Activated B cell treated with CpG ODN at 0.5 μM for 24 hours (primary cell): ENCODE data around the gene ARHGAP5. TPM values are rescaled to one million over a fixed set of nuclear protein-coding genes. Genes with fewer than 3 reads are reported as not detected.

Experiments
- ATAC-seq: fragments of 200-7000 bp; cut with Tn5 transposase; one replicate; pipeline ENCODE4 v1.10.0; 2021; ENCODE audit warnings: low read depth, mild to moderate bottlenecking, moderate library complexity
- CTCF ChIA-PET: fragments of 350-600 bp; sonication (Branson Sonifier 250); formaldehyde crosslinking; loops from one replicate; lab custom pipeline; 2021; ENCODE audit warnings: antibody characterized with exemption; lab: Charles Lee
- POLR2A ChIA-PET: fragments of 350-600 bp; sonication (Branson Sonifier 250); formaldehyde crosslinking; loops from one replicate; lab custom pipeline; 2021; ENCODE audit warnings: antibody characterized with exemption; lab: Charles Lee
- DNase-seq: peaks from one replicate; pipeline ENCODE4 v3.0.0; 2022
- H3K27ac Mint-ChIP-seq: one replicate; pipeline ENCODE4 v1.8.0; 2020; ENCODE audit warnings: mixed read lengths
- H3K27me3 Mint-ChIP-seq: one replicate; pipeline ENCODE4 v1.8.0; 2021; ENCODE audit warnings: mixed read lengths
- H3K36me3 Mint-ChIP-seq: one replicate; pipeline ENCODE4 v1.8.0; 2021; ENCODE audit warnings: low read depth, mixed read lengths
- H3K4me1 Mint-ChIP-seq: one replicate; pipeline ENCODE4 v1.8.0; 2021; ENCODE audit warnings: mixed read lengths
- H3K4me3 Mint-ChIP-seq: one replicate; pipeline ENCODE4 v1.8.0; 2020; ENCODE audit warnings: mild to moderate bottlenecking, mixed read lengths
- H3K9me3 Mint-ChIP-seq: one replicate; pipeline ENCODE4 v1.8.0; 2020; ENCODE audit warnings: mixed read lengths
- intact Hi-C: fragments of 100-400 bp; cut with micrococcal nuclease; formaldehyde crosslinking; loops from one replicate; pipeline ENCODE4 v1.15.1; 2024
- total RNA-seq: library from RNA; stranded (reverse); gene quantifications from 2 replicates; pipeline ENCODE4 v1.2.3, GENCODE V29; 2022
- TF ChIP-seq, protein P1 (sequence below): fragments of 200-600 bp; IDR thresholded peaks from one replicate; pipeline ENCODE4 v1.8.0; 2022; ENCODE audit warnings: antibody characterized with exemption, mild to moderate bottlenecking

The ARHGAP5 gene
- total RNA-seq, 1 donor from 2014 or later: 54.4 TPM

GRCh38 chr14:32197919-32198318 is 120.8 kb downstream of the ARHGAP5 start:
- peaks cover 6% of the 10 kb centered on the region for H3K36me3 Mint-ChIP-seq
- intact Hi-C loops: loop anchor here (1.0 kb wide), 1 partner anchor 22 kb away; no protein-coding TSS in a partner anchor
- no peak for DNase-seq
- H3K9me3 Mint-ChIP-seq: no peaks in the 10 kb centered on the region
- ATAC-seq: no peak
- TF ChIP-seq, protein P1, sequence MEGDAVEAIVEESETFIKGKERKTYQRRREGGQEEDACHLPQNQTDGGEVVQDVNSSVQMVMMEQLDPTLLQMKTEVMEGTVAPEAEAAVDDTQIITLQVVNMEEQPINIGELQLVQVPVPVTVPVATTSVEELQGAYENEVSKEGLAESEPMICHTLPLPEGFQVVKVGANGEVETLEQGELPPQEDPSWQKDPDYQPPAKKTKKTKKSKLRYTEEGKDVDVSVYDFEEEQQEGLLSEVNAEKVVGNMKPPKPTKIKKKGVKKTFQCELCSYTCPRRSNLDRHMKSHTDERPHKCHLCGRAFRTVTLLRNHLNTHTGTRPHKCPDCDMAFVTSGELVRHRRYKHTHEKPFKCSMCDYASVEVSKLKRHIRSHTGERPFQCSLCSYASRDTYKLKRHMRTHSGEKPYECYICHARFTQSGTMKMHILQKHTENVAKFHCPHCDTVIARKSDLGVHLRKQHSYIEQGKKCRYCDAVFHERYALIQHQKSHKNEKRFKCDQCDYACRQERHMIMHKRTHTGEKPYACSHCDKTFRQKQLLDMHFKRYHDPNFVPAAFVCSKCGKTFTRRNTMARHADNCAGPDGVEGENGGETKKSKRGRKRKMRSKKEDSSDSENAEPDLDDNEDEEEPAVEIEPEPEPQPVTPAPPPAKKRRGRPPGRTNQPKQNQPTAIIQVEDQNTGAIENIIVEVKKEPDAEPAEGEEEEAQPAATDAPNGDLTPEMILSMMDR: no peak
- ChIA-PET POLR2A (no interaction called here), CTCF (interaction anchor here (1.7 kb wide), 1 partner anchor 57 kb away, joined by 4 read pairs; no protein-coding TSS in a partner anchor)
- no peak overlapping the region for H3K4me3 Mint-ChIP-seq
- H3K27ac Mint-ChIP-seq: no peak overlapping the region
- H3K4me1 Mint-ChIP-seq: peaks cover 30% of the 10 kb centered on the region
- no peaks in the 10 kb centered on the region for H3K27me3 Mint-ChIP-seq

DNA sequence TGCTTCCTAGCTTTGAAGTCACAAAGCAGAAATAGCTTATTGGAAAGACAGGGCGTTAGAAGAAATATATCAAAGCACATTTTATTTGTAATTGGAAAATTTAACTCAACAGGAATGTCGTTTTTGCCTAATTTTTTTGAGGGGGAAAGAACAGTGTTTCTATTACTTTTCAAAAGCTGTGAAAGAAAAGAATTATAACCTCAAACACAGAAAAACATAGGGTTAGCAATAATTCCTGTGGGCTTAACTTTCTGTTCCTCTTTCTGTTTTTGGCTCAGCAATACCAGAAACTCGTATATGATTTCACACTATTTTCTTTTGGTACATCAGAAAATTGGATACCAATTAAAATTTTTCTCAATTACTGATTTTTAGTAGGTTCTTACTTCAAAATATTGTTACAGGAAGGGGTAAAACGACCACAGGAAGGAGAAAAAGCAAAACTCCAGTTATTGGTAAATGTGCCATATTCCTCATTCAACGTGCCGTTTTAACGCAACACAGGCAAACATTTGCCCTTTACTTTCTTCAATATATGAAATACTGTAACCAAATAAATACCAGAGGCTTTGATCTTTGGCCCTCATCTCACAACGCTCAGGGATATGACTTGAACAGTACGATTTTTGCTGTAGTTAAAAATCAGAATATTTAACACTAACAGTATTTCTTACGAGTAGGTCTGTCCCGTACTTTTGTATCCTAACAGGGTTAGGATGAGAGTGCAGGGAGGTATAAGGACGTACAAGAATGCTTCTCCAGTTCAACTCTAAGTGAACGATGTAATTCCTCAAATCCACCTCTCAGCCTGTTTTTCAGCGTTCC is 123.5 kb downstream of the ARHGAP5 start:
- H3K4me3 Mint-ChIP-seq: peak overlapping the region; percentile 87
- no peaks in the 10 kb centered on the region for H3K9me3 Mint-ChIP-seq
- no peak for ATAC-seq
- no peak for DNase-seq
- TF ChIP-seq, protein P1: no peak
- ChIA-PET CTCF (no interaction called here), POLR2A (interaction anchor here (2.5 to 3.0 kb wide), 2 partner anchors 123 to 124 kb away, joined by 48 to 53 read pairs; partner anchors contain the start of gene ARHGAP5)
- H3K36me3 Mint-ChIP-seq: peaks cover 10% of the 10 kb centered on the region
- H3K4me1 Mint-ChIP-seq: peaks cover 43% of the 10 kb centered on the region
- intact Hi-C loops: loop anchor here (2.0 to 10.0 kb wide), 5 partner anchors 14 to 1642 kb away; partner anchors contain the start of genes AP4S1, COCH, G2E3 and STRN3
- H3K27ac Mint-ChIP-seq: peak overlapping the region; percentile 100
- no peaks in the 10 kb centered on the region for H3K27me3 Mint-ChIP-seq

GRCh38 chr14:32201193-32201815 is 124.2 kb downstream of the ARHGAP5 start:
- H3K36me3 Mint-ChIP-seq: peaks cover 10% of the 10 kb centered on the region
- DNase-seq (peak; percentile 87), ATAC-seq (peak; percentile 67)
- no peaks in the 10 kb centered on the region for H3K9me3 Mint-ChIP-seq
- H3K4me1 Mint-ChIP-seq: peaks cover 46% of the 10 kb centered on the region
- intact Hi-C loops: loop anchor here (2.0 to 10.0 kb wide), 5 partner anchors 15 to 1643 kb away; partner anchors contain the start of genes AP4S1, COCH, G2E3 and STRN3
- H3K27ac Mint-ChIP-seq: peak overlapping the region; percentile 100
- ChIA-PET POLR2A (interaction anchor here (1.1 to 3.0 kb wide), 2 partner anchors 125 to 781 kb away, joined by 3 to 53 read pairs; partner anchors contain the start of genes ARHGAP5 and HEATR5A), CTCF (no interaction called here)
- no peaks in the 10 kb centered on the region for H3K27me3 Mint-ChIP-seq
- peak overlapping the region; percentile 87 for H3K4me3 Mint-ChIP-seq
- TF ChIP-seq, protein P1: no peak

GRCh38 chr14:32201816-32202490 is 124.8 kb downstream of the ARHGAP5 start, which contains the start of gene RNU6-7:
TSS of gene RNU6-7 (plus strand) at chr14:32202045.
- Mint-ChIP-seq H3K36me3 (peaks cover 10% of the 10 kb centered on the region), H3K9me3 (no peaks in the 10 kb centered on the region), H3K27me3 (no peaks in the 10 kb centered on the region), H3K27ac (peak within 1 kb of the TSS; percentile 100), H3K4me3 (peak within 1 kb of the TSS; percentile 87), H3K4me1 (peaks cover 51% of the 10 kb centered on the region)
- POLR2A ChIA-PET: interaction anchor here (1.1 to 3.0 kb wide), 4 partner anchors 122 to 1175 kb away, joined by 3 to 53 read pairs (median 4); partner anchors contain the start of genes ARHGAP5, HEATR5A and STRN3
- DNase-seq (no peak), ATAC-seq (no peak)
- CTCF ChIA-PET: no interaction called here
- TF ChIP-seq, protein P1: no peak
- intact Hi-C loops: loop anchor here (2.0 to 10.0 kb wide), 6 partner anchors 15 to 1643 kb away; partner anchors contain the start of genes AP4S1, COCH, G2E3 and STRN3
